Activated CD4-positive, alpha-beta T cell treated with anti-CD3 and anti-CD28 coated beads for 24 hours (primary cell): ENCODE data around the gene CEP131.

Experiments
- DNase-seq, 2 donors: peaks; one replicate each; pipeline ENCODE4 v3.0.0-alpha.2; 2020; ENCODE audit warnings: low read depth in 2 of 2

The CEP131 gene

GRCh38 chr17:81187586-81188490 lies 34.9 kb downstream of the CEP131 start:
- DNase-seq = no peak

GRCh38 chr17:81187120-81187519 lies 35.6 kb downstream of the CEP131 start:
- no peak for DNase-seq

- DNase-seq = no peak
These were observed 36.6 kb downstream of the CEP131 start for GRCh38 chr17:81186203-81186602.

GRCh38 chr17:81184555-81184954 lies 38.2 kb downstream of the CEP131 start:
- DNase-seq = no peak

- no peak for DNase-seq
These were observed 39.0 kb downstream of the CEP131 start for GRCh38 chr17:81183807-81184206.

GRCh38 chr17:81183316-81183715 lies 39.4 kb downstream of the CEP131 start:
- DNase-seq = no peak

GRCh38 chr17:81182596-81182995 lies 40.2 kb downstream of the CEP131 start:
- no peak for DNase-seq

- DNase-seq = no peak
These were observed 41.0 kb downstream of the CEP131 start for GRCh38 chr17:81181811-81182185.

GRCh38 chr17:81180836-81181810 lies 41.6 kb downstream of the CEP131 start:
- DNase-seq = no peak

- DNase-seq = no peak
These were observed 42.9 kb downstream of the CEP131 start for GRCh38 chr17:81179861-81180260.

GRCh38 chr17:81179220-81179619 lies 43.5 kb downstream of the CEP131 start:
- DNase-seq = no peak

- no peak for DNase-seq
These were observed 44.4 kb downstream of the CEP131 start for GRCh38 chr17:81178136-81179091.

GRCh38 chr17:81176666-81177065 lies 46.1 kb downstream of the CEP131 start:
- no peak for DNase-seq

GRCh38 chr17:81173762-81174155 lies 49.0 kb downstream of the CEP131 start:
- no peak for DNase-seq

- no peak for DNase-seq
These were observed 49.6 kb downstream of the CEP131 start for GRCh38 chr17:81173052-81173761.

- no peak for DNase-seq
These were observed 50.8 kb downstream of the CEP131 start for GRCh38 chr17:81171941-81172340.

GRCh38 chr17:81170727-81171494 lies 51.9 kb downstream of the CEP131 start:
- DNase-seq = no peak

GRCh38 chr17:81169870-81170309 lies 52.9 kb downstream of the CEP131 start:
- DNase-seq = no peak

GRCh38 chr17:81167638-81168037 lies 55.1 kb downstream of the CEP131 start:
- no peak for DNase-seq

GRCh38 chr17:81167194-81167524 lies 55.6 kb downstream of the CEP131 start:
- DNase-seq = no peak
